Gastroesophageal sphincter (tissue), 3 donors: ENCODE measurements around the gene PPM1L.

Source experiments
- CTCF ChIP-seq, 4 experiments: fragments of 200-600 bp in 2 of 4; fragments of 450-650 bp in 2 of 4; sonication (generic) in 1 of 4; IDR thresholded peaks; one replicate each; pipeline ENCODE4 v1.5.1; 2017 to 2019; ENCODE audit warnings: antibody characterized with exemption in 4 of 4, mild to moderate bottlenecking in 2 of 4, moderate library complexity in 2 of 4
- EP300 ChIP-seq: sonication (generic); formaldehyde crosslinking; IDR thresholded peaks from one replicate; pipeline ENCODE4 v1.6.1; 2017; ENCODE audit warnings: antibody characterized with exemption, mild to moderate bottlenecking
- POLR2A ChIP-seq, 2 donors: fragments of 450-650 bp; IDR thresholded peaks; one replicate each; pipeline ENCODE4 v1.6.1; 2017; ENCODE audit warnings: antibody characterized with exemption in 2 of 2, mild to moderate bottlenecking in 2 of 2, moderate library complexity in 1 of 2

- TF ChIP-seq EP300 = no peak
- no peak for TF ChIP-seq CTCF (IDR thresholded peaks at IDR 0.05)
- TF ChIP-seq POLR2A (IDR thresholded peaks at IDR 0.05) = no peak
Measured at GRCh38 chr3:160927620-160928019, 171.6 kb downstream of the PPM1L start.
